Gastroesophageal sphincter (tissue), 3 donors: ENCODE data around the gene SKOR2.

Source experiments
- EP300 ChIP-seq: sonication (generic); formaldehyde crosslinking; IDR thresholded peaks from one replicate; pipeline ENCODE4 v1.6.1; 2017; ENCODE audit warnings: antibody characterized with exemption, mild to moderate bottlenecking
- TF ChIP-seq, protein P1 (sequence below), 4 experiments: fragments of 200-600 bp in 2 of 4; fragments of 450-650 bp in 2 of 4; sonication (generic) in 1 of 4; IDR thresholded peaks; one replicate each; pipeline ENCODE4 v1.5.1; 2017 to 2019; ENCODE audit warnings: antibody characterized with exemption in 4 of 4, mild to moderate bottlenecking in 2 of 4, moderate library complexity in 2 of 4

DNA sequence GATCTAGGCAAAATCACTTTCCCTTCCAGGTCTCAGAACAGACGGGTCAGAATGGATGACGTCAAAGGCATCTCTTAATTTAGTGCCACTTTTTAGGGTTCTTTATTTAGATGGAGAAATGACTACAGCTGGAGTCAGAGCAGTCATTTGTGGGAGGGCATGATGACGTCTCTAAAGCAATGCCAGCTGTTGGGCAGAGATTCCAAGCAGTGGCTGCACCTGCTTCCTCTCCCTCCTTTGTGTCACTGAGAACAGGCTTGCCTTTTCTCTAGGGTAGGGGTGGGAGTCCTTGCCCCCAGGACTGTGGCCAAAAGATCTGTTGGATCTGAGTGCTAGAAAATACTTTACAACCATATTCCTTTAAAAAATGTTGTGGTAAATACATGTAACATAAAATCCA, 28.7 kb upstream of the SKOR2 start:
- TF ChIP-seq, protein P1, sequence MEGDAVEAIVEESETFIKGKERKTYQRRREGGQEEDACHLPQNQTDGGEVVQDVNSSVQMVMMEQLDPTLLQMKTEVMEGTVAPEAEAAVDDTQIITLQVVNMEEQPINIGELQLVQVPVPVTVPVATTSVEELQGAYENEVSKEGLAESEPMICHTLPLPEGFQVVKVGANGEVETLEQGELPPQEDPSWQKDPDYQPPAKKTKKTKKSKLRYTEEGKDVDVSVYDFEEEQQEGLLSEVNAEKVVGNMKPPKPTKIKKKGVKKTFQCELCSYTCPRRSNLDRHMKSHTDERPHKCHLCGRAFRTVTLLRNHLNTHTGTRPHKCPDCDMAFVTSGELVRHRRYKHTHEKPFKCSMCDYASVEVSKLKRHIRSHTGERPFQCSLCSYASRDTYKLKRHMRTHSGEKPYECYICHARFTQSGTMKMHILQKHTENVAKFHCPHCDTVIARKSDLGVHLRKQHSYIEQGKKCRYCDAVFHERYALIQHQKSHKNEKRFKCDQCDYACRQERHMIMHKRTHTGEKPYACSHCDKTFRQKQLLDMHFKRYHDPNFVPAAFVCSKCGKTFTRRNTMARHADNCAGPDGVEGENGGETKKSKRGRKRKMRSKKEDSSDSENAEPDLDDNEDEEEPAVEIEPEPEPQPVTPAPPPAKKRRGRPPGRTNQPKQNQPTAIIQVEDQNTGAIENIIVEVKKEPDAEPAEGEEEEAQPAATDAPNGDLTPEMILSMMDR (IDR thresholded peaks at IDR 0.05): no peak
- no peak for TF ChIP-seq EP300
